ENCODE data around the gene PAK2. TPM values are rescaled to one million over a fixed set of nuclear protein-coding genes. Genes with fewer than 3 reads are reported as not detected.

The PAK2 gene
- total and polyA plus RNA-seq, 12 donors = 15.3 to 62.0 (median 46.8) TPM

DNA sequence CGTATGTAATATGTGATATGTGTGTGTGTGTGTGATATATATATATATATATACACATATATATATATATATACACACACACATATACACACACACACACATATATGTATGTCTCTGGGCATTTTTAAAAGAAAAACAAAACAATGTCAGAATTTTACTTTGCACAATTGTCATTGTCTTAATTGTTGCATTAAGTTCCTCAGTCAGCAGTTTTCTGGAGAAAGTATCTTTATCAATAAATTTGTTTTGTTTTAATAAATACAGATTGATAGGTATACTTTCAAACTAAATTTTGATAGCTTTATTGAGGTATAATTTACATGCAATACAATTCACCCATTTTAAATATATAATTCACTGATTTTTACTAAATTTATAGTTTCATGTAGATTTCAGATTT lies 65.1 kb downstream of the PAK2 start:
- Histone ChIP-seq H3K27me3 (no peaks in the 10 kb centered on the region), H3K9me3 (replicated peaks in 1 of 3) (no peaks in the 10 kb centered on the region), H3K27ac (no peak overlapping the region), H3K4me3 (no peak overlapping the region), H3K4me1 (replicated peaks in 1 of 2) (no peaks in the 10 kb centered on the region), H3K36me3 (replicated peaks in 1 of 2) (peaks cover 0 to 8% of the 10 kb centered on the region in 2 donors)
- WGBS, 4 donors = 0 to 50% (median 35%) methylated on average over 1 of the region's 1 CpG
- TF ChIP-seq POLR2A (IDR thresholded peaks at IDR 0.05) (no peak), CTCF (IDR thresholded peaks at IDR 0.05) (no peak)
- no peak for DNase-seq
- intact Hi-C loops (cut with DNase I) = loop anchor here in 1 of 2 donors (10.0 kb wide), 1 partner anchor 60 kb away; no protein-coding TSS in a partner anchor

DNA sequence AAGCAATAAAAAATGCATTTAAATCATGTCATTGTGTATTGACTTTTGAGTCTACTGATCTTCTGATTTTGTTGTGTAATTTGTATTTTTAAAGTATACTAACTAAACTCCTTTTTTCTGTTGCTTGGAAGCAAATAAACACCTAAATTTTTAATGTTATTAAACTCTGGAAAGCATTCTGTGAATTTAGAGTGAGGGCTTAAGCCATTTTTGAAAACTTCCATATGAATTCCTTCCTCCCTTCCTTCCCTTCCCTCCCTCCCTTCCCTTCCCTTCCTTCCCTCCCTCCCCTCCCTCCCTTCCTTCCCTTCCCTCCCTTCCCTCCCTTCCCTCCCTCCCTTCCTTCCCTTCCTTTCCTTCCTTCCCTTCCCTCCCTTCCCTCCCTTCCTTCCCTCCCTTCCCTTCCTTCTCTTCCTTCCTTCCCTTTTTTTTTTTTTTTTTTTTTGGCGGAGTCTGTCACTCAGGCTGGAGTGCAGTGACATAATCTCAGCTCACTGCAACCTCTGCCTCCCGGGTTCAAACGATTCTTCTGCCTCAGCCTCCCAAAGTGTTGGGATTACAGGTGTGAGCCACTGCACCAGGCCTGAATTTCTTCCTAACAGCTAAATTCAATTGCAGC lies 71.4 kb downstream of the PAK2 start:
- Histone ChIP-seq H3K4me1 (replicated peaks in 1 of 2) (peaks cover 0 to 3% of the 10 kb centered on the region in 2 donors), H3K27ac (no peak overlapping the region), H3K27me3 (no peaks in the 10 kb centered on the region), H3K9me3 (replicated peaks in 1 of 3) (no peaks in the 10 kb centered on the region), H3K36me3 (replicated peaks in 1 of 2) (peaks cover 0 to 28% of the 10 kb centered on the region in 2 donors), H3K4me3 (no peak overlapping the region)
- intact Hi-C loops (cut with DNase I) = no loop called here
- no peak for DNase-seq
- TF ChIP-seq CTCF (IDR thresholded peaks at IDR 0.05) (no peak), POLR2A (IDR thresholded peaks at IDR 0.05) (no peak)
- 91 to 100% (median 99%) methylated on average over 2 to 3 of the region's 3 CpGs; no CpG with 5 or more reads in 1 of the 4 donors for WGBS, 4 donors

DNA sequence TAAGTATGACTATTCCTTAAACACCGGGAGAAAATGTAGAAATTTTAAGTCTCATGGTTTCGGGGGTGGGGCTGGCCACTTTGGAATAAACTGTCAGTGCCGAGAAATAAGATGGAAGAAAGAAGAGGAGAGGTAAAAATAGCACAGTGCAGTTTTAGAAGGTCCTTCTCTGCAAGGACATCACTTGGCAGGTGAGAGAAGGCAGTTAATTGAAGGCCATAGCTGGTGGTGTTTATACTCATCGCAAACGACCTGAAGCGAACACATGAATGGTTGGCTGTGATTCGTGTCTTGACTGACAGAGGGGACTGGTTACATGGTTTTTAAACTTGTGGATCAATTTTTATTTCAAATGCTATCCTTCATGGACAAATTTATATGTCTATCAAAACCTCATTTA lies 73.2 kb downstream of the PAK2 start:
- 73 to 77% (median 74%) methylated on average over 7 of the region's 7 CpGs for WGBS, 4 donors

GRCh38 chr3:196813903-196814302 lies 74.2 kb downstream of the PAK2 start:
- Histone ChIP-seq H3K27ac (peak overlapping the region in 2 of 5 donors; percentile 22 to 54), H3K4me1 (replicated peaks in 1 of 2) (peaks cover 0 to 3% of the 10 kb centered on the region in 2 donors), H3K27me3 (no peaks in the 10 kb centered on the region), H3K9me3 (replicated peaks in 1 of 3) (no peaks in the 10 kb centered on the region), H3K4me3 (no peak overlapping the region), H3K36me3 (replicated peaks in 1 of 2) (peaks cover 0 to 42% of the 10 kb centered on the region in 2 donors)
- TF ChIP-seq POLR2A (IDR thresholded peaks at IDR 0.05) (no peak), CTCF (IDR thresholded peaks at IDR 0.05) (no peak)
- intact Hi-C loops (cut with DNase I) = no loop called here
- DNase-seq = peak in 3 of 7 donors; percentile 29 to 33 (median 32)
- WGBS, 4 donors = 71 to 76% (median 72%) methylated on average over 5 of the region's 5 CpGs

More for the DNA sequence above, 73.2 kb downstream of the PAK2 start:
- Histone ChIP-seq H3K9me3 (replicated peaks in 1 of 3) (no peaks in the 10 kb centered on the region), H3K4me3 (no peak overlapping the region), H3K27me3 (no peaks in the 10 kb centered on the region), H3K27ac (no peak overlapping the region), H3K4me1 (replicated peaks in 1 of 2) (peaks cover 0 to 3% of the 10 kb centered on the region in 2 donors), H3K36me3 (replicated peaks in 1 of 2) (peaks cover 0 to 31% of the 10 kb centered on the region in 2 donors)
- no peak for TF ChIP-seq POLR2A (IDR thresholded peaks at IDR 0.05)
- TF ChIP-seq CTCF (IDR thresholded peaks at IDR 0.05) = no peak
- intact Hi-C loops (cut with DNase I) = no loop called here
- no peak for DNase-seq
